DMS153 treated with DMSO at 0.1 percent for 48 hours (cell line): Measurements from ENCODE around the gene NELL1.

Experiments
- DNase-seq: peaks from one replicate; lab custom pipeline; 2025; ENCODE audit not compliant: unreplicated experiment; lab: John Stamatoyannopoulos, UW

Gene NELL1

GRCh38 chr11:21472261-21472660 is 802.9 kb downstream of the NELL1 start:
- DNase-seq = no peak

- no peak for DNase-seq
Measured at GRCh38 chr11:21474529-21474928, 805.1 kb downstream of the NELL1 start.

- DNase-seq = no peak
Measured at GRCh38 chr11:21475276-21475675, 805.9 kb downstream of the NELL1 start.

GRCh38 chr11:21476588-21476987 is 807.2 kb downstream of the NELL1 start:
- DNase-seq = no peak

GRCh38 chr11:21480240-21480639 is 810.9 kb downstream of the NELL1 start:
- DNase-seq = no peak

GRCh38 chr11:21481255-21481654 is 811.9 kb downstream of the NELL1 start:
- DNase-seq = no peak

GRCh38 chr11:21484039-21484438 is 814.7 kb downstream of the NELL1 start:
- no peak for DNase-seq

GRCh38 chr11:21485006-21485405 is 815.6 kb downstream of the NELL1 start:
- DNase-seq = no peak

- no peak for DNase-seq
Measured at GRCh38 chr11:21485426-21485825, 816.0 kb downstream of the NELL1 start.

GRCh38 chr11:21489416-21490115 is 820.2 kb downstream of the NELL1 start:
- DNase-seq = no peak

- DNase-seq = no peak
Measured at GRCh38 chr11:21492931-21493330, 823.5 kb downstream of the NELL1 start.

GRCh38 chr11:21494946-21495345 is 825.6 kb downstream of the NELL1 start:
- no peak for DNase-seq

- DNase-seq = no peak
Measured at GRCh38 chr11:21495879-21496278, 826.5 kb downstream of the NELL1 start.

- DNase-seq = no peak
Measured at GRCh38 chr11:21501245-21501644, 831.9 kb downstream of the NELL1 start.

GRCh38 chr11:21505070-21505469 is 835.7 kb downstream of the NELL1 start:
- no peak for DNase-seq

GRCh38 chr11:21511835-21512440 is 842.6 kb downstream of the NELL1 start:
- peak; percentile 33 for DNase-seq

- DNase-seq = no peak
Measured at GRCh38 chr11:21514316-21514715, 844.9 kb downstream of the NELL1 start.

- DNase-seq = no peak
Measured at GRCh38 chr11:21520244-21520643, 850.9 kb downstream of the NELL1 start.

GRCh38 chr11:21529187-21529586 is 859.8 kb downstream of the NELL1 start:
- DNase-seq = no peak

GRCh38 chr11:21534288-21534687 is 864.9 kb downstream of the NELL1 start:
- no peak for DNase-seq

- DNase-seq = no peak
Measured at GRCh38 chr11:21537980-21538379, 868.6 kb downstream of the NELL1 start.

GRCh38 chr11:21541187-21541751 is 871.9 kb downstream of the NELL1 start:
- DNase-seq = no peak

GRCh38 chr11:21543901-21544300 is 874.5 kb downstream of the NELL1 start:
- no peak for DNase-seq
